Uterus (tissue), 2 donors: ENCODE measurements around the gene MAML2.

Experiments
- CTCF ChIP-seq, 4 experiments: fragments of 200-600 bp in 2 of 4; fragments of 450-650 bp in 2 of 4; sonication (generic) in 2 of 4; IDR thresholded peaks; one replicate each; pipeline ENCODE4 v1.5.1; 2016 to 2019; ENCODE audit warnings: antibody characterized with exemption in 4 of 4, mild to moderate bottlenecking in 2 of 4, moderate library complexity in 1 of 4
- POLR2A ChIP-seq, 2 donors: fragments of 450-650 bp; IDR thresholded peaks; one replicate each; pipeline ENCODE4 v1.6.1; 2016; ENCODE audit warnings: antibody characterized with exemption in 2 of 2, mild to moderate bottlenecking in 1 of 2, moderate library complexity in 1 of 2

- TF ChIP-seq CTCF (IDR thresholded peaks at IDR 0.05) = no peak
- no peak for TF ChIP-seq POLR2A (IDR thresholded peaks at IDR 0.05)
Measured at GRCh38 chr11:96307776-96308140, 35.2 kb downstream of the MAML2 start.
